Islet precursor cell (in vitro differentiated cells): ENCODE data around the gene LUC7L.
A peak's percentile ranks its signal among the peaks of the same experiment; 100 is the strongest.
"Not testable (repeated sequence)": the region's sequence is repeated elsewhere in the genome, so short reads cannot be mapped to it uniquely, and the experiment has no call there.

Source experiments
- DNase-seq: peaks from one replicate; pipeline ENCODE4 v3.0.0-alpha.2; 2018

Gene LUC7L

DNA sequence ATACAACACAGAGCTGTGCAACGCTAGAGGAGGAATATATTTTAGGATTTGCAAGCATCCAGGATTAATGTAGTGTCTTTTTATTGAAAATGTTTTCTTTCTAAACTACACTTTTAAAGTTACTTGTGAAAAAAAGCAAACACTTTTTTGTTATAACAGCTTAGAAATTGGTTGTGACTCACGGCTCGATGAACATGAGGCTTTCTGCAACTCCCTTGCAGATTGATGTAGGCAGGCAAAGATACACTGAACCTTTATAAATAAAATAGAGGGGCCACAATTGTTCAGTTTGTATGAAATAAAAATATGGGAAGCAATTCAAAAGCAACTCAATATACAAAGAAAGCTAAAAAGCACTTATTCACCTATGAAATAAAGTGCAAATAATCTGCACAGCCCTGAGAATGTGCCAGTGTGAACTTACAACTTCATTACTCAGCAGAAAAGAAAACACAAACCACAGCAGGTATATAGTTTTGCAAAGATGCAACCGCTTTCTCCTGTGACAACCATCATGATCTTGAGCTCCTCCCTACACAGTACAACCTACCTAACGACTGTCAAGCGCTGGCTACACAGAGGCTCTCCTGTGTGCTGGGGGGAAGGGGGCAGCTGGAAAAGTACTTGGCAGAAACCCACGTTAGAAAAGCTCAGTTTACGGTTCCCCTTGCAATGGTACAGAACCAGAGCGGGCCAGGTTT, 948 bp downstream of the LUC7L start:
- no peak for DNase-seq

DNA sequence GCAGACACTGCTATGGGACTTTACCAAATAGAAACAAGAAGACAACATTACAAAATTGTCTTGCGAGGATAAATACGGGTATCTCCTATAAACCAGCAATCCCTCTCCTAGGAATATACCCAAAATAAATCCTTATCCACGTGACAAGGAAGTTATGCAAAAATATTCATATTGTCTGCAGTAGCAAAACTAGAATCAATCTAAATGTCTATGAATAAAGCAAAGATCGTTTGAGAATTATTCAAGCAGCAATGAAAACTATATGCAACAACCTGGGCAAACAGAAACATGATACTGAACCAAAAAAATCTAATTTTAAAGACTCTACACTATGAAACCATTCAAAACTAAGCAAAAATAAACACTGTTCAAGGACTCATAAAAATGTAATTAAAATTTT, 9.2 kb downstream of the LUC7L start:
- DNase-seq, result no peak

DNA sequence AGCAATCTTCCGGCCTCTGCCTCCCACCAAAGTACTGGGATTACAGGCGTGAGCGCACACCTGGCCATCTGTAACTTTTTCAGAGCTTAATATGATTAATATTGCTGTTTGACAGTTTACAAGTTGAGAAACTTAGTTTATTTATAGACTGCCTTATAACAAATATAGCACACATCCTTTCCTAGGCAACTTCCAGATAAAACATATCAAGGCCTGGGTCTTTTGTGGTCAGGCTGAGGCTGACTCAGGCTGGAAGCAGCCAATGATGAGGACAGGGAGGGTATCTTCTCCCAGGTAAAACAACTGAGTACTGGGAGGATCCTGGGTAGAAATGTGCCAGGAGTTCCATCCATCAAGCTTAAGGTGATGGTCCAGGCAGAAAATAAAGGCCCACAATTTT, 16.2 kb downstream of the LUC7L start:
- DNase-seq, result no peak

DNA sequence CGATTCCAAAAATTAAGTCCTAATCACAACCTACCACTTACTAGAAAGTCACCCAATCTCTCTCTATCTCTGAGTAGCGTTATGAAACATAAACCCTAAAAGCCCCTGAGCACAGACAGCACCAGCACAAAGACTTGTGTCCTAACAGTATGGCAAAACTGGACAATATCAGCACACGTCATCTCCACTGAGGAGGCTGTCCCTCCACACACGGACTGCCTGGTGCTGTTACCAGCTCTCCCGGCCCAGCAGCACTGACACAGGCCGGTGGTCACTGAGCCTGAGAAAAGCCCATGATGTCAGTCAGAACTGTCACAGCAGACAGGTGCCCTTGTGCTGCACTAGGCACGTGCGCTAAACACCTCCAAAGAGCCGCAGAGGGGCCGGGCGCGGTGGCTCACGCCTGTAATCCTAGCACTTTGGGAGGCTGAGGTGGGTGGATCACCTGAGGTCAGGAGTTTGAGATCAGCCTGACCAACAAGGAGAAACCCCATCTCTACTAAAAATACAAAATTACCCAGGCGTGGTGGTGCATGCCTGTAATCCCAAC, 17.5 kb downstream of the LUC7L start:
- not testable (repeated sequence) for DNase-seq

DNA sequence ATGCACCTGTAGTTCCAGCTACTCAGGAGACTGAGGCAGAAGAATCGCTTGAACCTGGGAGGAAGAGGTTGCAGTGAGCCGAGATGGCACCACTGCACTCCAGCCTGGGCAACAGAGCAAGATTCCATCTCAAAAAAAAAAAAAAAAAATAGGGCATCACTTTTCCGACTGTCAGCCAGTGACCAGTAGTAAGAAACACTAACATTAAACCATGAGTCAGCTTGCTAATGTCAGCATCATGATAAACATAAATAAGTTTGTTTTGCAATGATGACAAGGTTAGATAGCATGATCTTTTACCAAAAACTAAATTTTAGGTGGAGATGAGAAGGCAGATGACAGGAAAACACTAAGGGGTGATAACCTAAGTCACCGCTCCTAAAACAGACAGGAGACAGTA, 19.9 kb downstream of the LUC7L start:
- DNase-seq, result not testable (repeated sequence)

DNA sequence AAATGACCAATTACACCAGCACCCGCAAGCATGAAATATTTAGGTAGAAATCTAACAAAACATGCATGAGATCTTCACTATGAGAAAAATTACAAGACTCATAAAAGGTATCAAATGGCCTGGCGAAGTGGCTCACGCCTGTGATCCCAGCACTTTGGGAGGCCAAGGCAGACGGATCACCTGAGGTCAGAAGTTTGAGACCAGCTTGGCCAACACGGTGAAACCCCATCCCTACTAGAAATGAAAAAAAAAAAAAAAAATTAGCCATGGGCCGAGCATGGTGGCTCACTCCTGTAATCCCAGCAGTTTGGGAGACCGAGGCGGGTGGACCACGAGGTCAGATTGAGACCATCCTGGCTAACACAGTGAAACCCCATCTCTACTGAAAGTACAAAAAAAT, 25.2 kb downstream of the LUC7L start:
- not testable (repeated sequence) for DNase-seq

DNA sequence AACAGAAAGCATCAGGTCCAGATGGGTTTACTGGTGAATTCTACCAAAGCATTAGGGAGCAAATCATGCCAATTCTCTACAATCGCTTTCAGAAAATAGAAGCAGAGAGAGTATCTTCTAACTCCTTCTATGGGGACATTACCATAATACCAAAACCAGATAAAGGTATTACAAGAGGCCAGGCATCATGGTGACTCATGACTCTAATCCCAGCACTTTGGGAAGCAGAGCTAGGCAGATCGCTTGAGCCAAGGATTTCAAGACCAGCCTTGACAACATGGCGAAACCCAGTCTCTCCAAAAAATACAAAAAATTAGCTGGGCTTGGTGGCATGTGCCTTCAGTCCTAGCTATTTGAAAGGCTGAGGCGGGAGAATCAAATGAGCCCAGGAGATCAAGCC, 26.0 kb downstream of the LUC7L start:
- DNase-seq, result no peak

DNA sequence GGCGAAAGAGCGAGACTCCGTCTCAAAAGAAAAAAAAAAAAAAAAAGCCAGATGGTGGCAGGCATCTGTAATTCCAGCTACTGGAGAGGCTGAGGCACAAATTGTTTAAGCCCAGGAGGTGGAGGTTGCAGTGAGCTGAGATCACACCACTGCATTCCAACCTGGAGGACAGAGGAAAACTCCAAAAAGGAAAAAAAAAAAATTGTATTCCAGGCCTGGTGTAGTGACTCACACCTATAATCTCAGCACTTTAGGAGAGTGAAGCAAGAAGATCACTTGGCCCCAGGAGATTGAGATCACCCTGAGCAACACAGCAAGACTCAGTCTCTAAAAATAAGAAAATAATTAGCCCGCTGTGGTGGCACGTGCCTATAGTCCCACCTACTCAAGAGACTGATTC, 28.9 kb downstream of the LUC7L start:
- peak; percentile 89 for DNase-seq

DNA sequence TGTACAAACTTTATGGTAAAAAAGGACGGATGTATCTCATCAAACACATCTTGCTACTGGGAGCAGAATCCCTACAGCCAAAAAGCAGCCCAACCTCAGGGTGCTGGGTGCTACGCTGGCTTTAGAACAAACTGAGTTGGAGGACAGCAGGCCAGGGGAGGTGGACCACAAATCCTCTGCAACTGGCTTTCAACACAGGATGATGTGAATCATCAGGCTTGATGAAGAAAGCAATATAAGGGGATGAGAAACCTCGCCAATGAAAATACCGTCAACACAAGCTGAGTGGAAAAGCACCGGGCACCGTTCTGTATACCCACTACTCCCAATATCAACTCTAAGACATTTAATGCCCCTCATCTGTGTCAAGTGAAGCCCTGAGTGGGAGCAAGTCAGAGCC, 34.7 kb downstream of the LUC7L start:
- no peak for DNase-seq

DNA sequence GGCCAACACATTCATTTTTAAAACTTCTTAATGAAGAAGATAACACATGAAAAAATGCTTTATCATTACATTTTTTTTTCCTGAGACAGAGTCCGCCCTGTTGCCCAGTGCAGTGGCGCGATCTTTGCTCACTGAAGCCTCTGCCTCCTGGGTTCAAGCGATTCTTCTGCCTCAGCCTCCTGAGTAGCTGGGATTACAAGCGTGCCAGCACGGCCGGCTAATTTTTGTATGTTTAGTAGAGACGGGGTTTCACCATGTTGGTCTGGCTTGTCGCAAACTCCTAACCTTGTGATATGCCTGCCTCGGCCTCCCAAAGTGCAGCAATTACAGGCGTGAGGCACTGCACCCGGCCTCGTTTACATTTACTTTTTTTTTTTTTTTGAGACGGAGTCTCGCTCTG, 35.8 kb downstream of the LUC7L start:
- no peak for DNase-seq

DNA sequence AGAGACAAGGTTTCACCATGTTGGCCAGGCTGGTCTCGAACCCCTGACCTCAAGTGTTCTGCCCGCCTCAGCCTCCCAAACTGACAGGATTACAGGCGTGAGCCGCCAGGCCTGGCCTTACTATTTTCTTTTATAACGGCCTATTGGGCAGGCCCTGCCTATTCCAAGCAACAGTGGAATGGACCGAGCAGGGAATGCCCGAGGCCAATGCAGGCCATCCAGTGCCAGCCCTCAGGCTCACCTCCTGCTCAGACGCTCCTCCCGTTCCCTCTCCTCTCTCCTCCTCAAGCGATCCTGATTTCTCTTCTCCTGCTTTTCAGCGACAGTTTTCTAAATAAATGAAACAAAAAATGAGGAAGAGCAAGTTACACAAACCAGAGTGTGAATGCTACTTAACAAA, 36.6 kb downstream of the LUC7L start:
- no peak for DNase-seq

DNA sequence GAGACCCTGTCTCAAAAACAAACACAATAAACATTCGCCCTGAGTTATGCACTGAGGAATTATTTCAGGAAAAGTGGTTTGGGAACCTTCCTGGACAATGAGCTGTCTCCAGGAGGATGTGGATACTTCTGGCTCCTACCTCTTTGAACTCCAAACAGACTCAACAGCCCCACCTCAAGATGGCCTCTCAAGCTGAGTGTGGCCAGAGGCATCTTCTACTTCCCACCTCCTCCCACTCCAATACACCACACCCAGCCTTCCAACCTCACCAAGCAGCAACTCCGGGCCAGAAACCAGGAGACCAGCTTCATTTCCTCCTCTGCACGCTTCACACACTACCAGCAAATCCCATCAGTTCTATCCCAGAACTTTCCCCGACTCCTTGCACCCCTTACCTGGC, 37.4 kb downstream of the LUC7L start:
- DNase-seq, result no peak

DNA sequence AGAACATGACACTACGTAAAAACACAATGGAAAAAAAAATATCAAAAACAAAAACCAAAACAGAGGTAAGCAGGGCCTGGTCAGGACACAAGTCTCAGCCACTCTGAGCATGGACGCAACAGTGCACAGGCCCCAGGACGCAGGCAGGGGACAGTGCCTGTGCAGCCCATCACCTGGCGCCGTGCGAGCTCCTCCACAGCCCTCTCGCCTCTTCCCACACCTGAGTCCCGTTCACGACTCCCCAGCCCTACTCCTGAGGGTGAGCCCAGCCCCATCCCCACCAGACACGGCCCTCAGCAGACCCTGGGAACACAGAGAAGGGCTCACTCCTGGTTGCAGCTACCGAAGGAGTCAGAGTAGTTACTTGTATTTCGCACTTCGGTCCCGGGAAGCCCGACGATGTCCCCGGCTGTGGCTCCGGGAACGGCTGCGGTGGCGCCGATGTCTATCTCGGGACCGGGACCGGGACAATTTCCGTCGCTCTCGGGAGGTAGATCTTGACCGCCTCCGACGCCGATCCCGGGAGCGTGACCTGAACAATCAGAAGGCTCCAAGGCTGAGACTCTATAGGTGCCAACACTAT, 39.6 kb downstream of the LUC7L start:
- DNase-seq, result no peak

DNA sequence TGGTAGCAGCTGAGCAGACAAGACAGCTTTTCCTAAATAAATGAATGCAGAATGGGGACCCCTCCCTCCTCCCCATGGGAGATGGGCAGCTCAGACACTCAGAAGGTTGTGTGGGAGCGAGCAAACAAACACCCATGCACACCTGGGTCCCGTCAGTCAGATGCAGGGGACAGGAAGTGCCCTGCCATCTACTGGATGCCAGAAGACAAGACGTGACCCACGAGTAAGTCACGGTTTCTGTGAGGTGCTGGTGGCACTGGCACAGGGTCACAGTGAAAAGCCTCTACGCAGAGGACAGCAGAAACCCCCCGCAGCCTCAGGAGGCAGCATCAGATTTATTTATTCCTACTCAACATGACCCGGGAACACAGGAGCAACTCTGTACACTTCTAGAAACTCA, 40.6 kb downstream of the LUC7L start:
- DNase-seq, result no peak

DNA sequence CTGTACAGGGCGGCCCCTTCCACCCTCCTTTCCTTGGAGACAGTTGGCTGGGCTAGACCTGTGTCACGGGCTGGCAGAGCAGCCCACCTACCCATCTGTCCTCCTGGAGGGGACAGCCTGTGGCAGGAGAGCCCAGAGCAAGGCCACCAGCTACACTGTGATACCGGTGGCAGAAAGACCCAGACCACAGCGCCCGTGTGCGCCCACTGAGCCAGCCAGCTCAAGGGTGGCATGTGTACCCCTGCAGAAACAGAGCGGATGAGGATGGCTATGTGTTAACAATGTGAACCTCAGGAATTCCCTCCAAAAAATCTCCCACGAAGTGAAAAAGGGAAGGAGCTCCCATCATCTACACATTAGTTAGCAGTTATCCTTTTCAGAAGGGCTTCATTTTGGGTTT, 41.9 kb downstream of the LUC7L start:
- DNase-seq, result no peak

DNA sequence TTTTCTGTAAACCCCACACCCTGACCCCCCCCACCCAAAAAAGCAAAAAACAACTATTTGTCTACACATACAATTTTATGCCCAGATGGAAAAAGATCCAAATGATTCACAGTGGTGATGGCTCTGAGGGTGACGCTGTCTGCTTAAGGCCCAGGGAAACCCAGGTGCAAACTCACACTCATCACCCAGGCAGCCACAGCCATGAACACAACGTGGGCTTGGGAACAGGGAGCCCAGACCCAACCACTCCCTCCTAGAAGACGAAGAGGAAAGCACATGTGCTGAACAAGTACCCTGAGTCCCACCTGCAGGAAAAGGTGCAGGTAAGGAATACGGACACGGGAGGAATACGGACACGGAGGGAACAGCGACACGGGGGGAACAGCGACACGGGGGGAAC, 43.6 kb downstream of the LUC7L start:
- no peak for DNase-seq

DNA sequence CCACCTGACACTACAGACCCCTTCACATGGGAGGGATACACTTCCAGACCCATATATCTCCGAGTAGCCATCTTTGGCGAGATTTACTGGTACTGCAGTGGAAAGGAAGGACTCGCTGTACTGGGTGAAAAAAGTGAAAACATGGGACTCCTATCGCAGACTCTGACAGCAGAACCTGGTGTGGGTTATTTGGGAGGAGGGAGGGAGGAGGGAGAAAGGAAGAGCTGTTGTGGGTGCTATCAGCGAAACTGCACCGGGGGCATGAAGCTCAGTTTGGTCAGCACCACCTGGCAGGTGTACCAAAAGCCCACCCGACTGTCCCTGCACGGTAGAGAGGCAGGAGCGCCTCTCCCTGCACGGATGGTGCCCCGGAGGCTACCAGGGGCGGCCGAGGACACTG, 44.0 kb downstream of the LUC7L start:
- no peak for DNase-seq

DNA sequence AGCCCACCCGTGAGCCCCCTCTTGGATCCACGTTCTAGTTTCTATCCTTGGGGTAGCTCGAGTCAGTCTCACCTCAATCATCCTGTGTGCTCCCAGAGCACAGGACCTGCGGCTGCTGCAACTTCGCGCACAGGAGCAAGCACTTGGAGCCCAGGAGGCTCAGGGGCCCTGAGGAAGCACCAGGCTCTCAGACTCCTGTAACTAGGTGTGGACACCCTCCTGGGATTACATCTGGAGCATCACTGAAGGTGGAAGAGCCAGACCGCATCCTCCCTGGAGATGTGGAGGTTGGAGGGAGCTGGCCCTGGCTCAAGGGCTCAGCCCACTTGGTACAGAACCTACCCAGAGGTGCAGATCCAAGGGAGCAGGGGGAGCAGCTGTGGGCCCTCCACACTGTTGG, 46.2 kb downstream of the LUC7L start:
- DNase-seq, result no peak

DNA sequence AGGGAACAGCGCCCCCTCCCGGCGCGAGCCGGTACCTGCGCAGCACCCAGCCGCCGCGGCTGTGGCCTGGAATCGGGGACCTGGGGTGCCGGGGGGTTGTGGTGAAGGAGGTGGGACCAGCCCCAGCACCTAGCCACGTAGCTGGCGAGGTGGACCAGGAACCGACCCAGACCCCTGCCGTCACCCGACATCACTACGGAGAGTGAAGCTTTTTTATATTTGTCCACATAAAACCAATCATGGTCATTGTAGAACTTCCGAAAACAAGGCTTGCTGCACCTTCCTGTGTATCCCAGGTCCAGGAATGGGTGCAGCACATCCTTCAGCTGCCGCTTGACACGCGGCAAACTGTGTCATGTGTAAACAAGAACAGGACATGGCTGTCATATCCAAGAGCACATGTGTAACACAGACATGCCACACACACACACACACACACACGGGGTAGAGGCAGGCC, 47.7 kb downstream of the LUC7L start:
- no peak for DNase-seq

DNA sequence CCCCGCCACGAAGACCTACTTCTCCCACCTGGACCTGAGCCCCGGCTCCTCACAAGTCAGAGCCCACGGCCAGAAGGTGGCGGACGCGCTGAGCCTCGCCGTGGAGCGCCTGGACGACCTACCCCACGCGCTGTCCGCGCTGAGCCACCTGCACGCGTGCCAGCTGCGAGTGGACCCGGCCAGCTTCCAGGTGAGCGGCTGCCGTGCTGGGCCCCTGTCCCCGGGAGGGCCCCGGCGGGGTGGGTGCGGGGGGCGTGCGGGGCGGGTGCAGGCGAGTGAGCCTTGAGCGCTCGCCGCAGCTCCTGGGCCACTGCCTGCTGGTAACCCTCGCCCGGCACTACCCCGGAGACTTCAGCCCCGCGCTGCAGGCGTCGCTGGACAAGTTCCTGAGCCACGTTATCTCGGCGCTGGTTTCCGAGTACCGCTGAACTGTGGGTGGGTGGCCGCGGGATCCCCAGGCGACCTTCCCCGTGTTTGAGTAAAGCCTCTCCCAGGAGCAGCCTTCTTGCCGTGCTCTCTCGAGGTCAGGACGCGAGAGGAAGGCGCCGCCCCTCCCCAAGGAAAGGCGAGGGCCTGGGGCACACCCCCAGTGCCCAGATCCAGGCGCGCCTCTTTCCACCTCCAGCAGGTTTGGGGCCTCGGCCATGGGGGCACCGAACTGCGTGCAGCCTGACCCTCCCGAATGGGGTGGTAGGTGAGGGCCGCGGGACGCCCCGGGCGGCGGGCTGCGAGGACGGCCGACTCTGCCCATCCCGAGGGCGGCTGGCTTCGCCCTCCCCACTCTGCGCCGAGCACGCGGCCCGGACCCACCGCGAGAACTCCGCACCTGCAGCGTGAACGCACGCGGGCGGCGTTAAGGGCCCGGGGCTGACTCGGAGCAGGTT, 48.3 kb downstream of the LUC7L start:
- DNase-seq, result peak; percentile 87

DNA sequence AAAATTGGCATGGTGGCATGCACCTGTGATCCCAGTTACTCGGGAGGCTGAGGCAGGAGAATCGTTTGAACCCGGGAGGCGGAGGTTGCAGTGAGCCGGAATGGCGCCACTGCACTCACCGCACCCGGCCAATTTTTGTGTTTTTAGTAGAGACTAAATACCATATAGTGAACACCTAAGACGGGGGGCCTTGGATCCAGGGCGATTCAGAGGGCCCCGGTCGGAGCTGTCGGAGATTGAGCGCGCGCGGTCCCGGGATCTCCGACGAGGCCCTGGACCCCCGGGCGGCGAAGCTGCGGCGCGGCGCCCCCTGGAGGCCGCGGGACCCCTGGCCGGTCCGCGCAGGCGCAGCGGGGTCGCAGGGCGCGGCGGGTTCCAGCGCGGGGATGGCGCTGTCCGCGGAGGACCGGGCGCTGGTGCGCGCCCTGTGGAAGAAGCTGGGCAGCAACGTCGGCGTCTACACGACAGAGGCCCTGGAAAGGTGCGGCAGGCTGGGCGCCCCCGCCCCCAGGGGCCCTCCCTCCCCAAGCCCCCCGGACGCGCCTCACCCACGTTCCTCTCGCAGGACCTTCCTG, 49.1 kb downstream of the LUC7L start, which contains the start of gene HBQ1:
Gene HBQ1, plus strand, starts transcription at position 359 of the 575 bp plus-strand sequence. Its CDS starts 28 bp downstream, at position 387.
- DNase-seq, result peak; percentile 78

DNA sequence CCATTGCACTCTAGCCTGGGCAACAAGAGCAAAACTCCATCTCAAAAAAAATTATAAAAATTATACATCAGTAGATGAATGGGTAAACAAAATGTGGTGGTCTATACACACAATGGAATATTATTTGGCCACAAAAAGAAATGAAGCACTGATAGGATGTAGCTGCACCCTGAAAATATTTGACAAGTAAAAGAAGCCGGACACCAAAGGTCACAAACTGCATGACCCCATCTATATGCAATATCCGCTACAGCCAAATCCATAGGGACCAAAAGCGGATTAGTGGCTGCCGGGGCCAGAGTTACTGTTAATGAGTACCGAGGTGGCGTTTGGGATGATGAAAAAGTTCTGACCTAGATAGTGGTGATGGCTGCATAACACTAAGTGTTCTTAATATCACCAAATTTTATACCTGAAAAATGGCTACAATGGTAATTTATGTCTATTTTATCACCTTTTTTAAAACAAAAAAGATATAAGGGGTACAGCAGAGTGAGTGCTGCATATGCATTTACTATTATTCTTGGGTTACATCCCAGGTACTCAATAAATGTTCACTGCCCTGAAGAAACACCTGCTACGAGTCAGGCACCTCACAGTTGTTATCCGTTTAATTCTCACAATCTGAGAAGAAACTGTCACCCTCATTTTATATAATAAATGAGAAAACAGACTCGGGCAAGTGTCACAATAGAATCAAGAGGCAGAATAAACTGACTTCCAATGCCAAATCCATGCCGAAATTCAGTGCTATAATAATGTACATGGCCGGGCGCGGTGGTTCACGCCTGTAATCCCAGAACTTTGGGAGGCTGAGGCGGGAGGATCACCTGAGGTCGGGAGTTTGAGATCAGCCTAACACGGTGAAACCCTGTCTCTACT, 49.8 kb downstream of the LUC7L start:
- DNase-seq, result no peak
